DND-41 (cell line): ENCODE results near the gene FBXO10.

Source experiments
- CTCF ChIP-seq: IDR thresholded peaks from 2 replicates; pipeline ENCODE4 v1.5.1; 2012; ENCODE audit warnings: borderline replicate concordance, low read length, moderate library complexity, mild to moderate bottlenecking; ENCODE audit not compliant: poor library complexity, severe bottlenecking; ENCODE audit errors: extremely low read depth
- EZH2 ChIP-seq: IDR thresholded peaks from 3 replicates; pipeline ENCODE4 v1.6.1; 2012; ENCODE audit warnings: borderline replicate concordance, low read depth, mild to moderate bottlenecking, moderate library complexity, low read length, inconsistent platforms; ENCODE audit not compliant: severe bottlenecking

GRCh38 chr9:37542895-37543294 lies 33.3 kb downstream of the FBXO10 start:
- no peak for TF ChIP-seq CTCF
- no peak for TF ChIP-seq EZH2
